Gastrocnemius medialis (tissue), 4 donors: Measurements from ENCODE around the gene DAB2IP. TPM values are rescaled to one million over a fixed set of nuclear protein-coding genes. Genes with fewer than 3 reads are reported as not detected.

Experiments used
- ATAC-seq, 2 donors: fragments of 150-250 bp; one replicate each; pipeline ENCODE4 v1.9.1; 2016
- DNase-seq, 2 donors: peaks; one replicate each; pipeline ENCODE4 v3.0.0-alpha.2; 2019
- H3K27ac ChIP-seq, 4 donors: fragments of 200-600 bp; sonication (generic); 1 replicate in 1 of 4; 2 replicates in 3 of 4; pipeline ENCODE4 v1.5.1; 2016 to 2018; ENCODE audit warnings: mild to moderate bottlenecking in 2 of 4, moderate library complexity in 1 of 4
- H3K27me3 ChIP-seq, 3 donors: fragments of 200-600 bp; sonication (generic) in 2 of 3; 1 replicate in 1 of 3; 2 replicates in 2 of 3; pipeline versions ENCODE4 v1.5.1 to v1.6.0; 2016 to 2019; ENCODE audit warnings: mild to moderate bottlenecking in 1 of 3, moderate library complexity in 1 of 3
- H3K36me3 ChIP-seq, 2 donors: fragments of 200-600 bp; sonication (generic) in 1 of 2; one replicate each; pipeline ENCODE4 v1.5.1; 2017 to 2018
- H3K4me1 ChIP-seq, 2 donors: fragments of 200-600 bp; sonication (generic) in 1 of 2; one replicate each; pipeline ENCODE4 v1.5.1; 2016 to 2017; ENCODE audit warnings: mild to moderate bottlenecking in 2 of 2
- H3K4me3 ChIP-seq, 4 donors: fragments of 200-600 bp; sonication (generic) in 3 of 4; 1 replicate in 1 of 4; 2 replicates in 3 of 4; pipeline ENCODE4 v1.5.1; 2016 to 2019; ENCODE audit warnings: mild to moderate bottlenecking in 2 of 4
- H3K9me3 ChIP-seq, 3 donors: fragments of 200-600 bp; sonication (generic) in 2 of 3; 1 replicate in 1 of 3; 2 replicates in 2 of 3; pipeline ENCODE4 v1.5.1; 2016 to 2019
- POLR2A ChIP-seq, 2 donors: fragments of 450-650 bp; IDR thresholded peaks; one replicate each; pipeline ENCODE4 v1.6.1; 2017; ENCODE audit warnings: antibody characterized with exemption in 2 of 2, mild to moderate bottlenecking in 2 of 2, moderate library complexity in 2 of 2
- in situ Hi-C, 4 donors: fragments of 200-750 bp; cut with MboI; loops; one replicate each; pipeline versions ENCODE4 v1.15.0 to v1.8.0; 2017; ENCODE audit warnings: low sequenced_read_pairs in 4 of 4
- intact Hi-C: fragments of 100-400 bp; cut with DNase I; formaldehyde crosslinking; loops from one replicate; pipeline ENCODE4 v1.15.1; 2023; ENCODE audit warnings: low total_unique reads
- total RNA-seq, 4 donors: library from RNA; depleted of rRNA; stranded (reverse); fragments of >200 nt; gene quantifications; one replicate each; pipeline versions ENCODE4 v1.1.0 to v1.2.3, GENCODE V29; 2016
- TF ChIP-seq, protein P1 (sequence below), 5 experiments: fragments of 450-650 bp in 3 of 5; fragments of 200-600 bp in 2 of 5; sonication (generic) in 2 of 5; IDR thresholded peaks in 4 of 5; conservative IDR thresholded peaks in 1 of 5; 1 replicate in 4 of 5; 2 replicates in 1 of 5; pipeline ENCODE4 v1.5.1; 2016 to 2019; ENCODE audit warnings: antibody characterized with exemption in 5 of 5, mild to moderate bottlenecking in 3 of 5, moderate library complexity in 3 of 5

The DAB2IP gene
- total RNA-seq, 4 donors from 2014 or later, result 22.7 to 68.2 (median 37.4) TPM

DNA sequence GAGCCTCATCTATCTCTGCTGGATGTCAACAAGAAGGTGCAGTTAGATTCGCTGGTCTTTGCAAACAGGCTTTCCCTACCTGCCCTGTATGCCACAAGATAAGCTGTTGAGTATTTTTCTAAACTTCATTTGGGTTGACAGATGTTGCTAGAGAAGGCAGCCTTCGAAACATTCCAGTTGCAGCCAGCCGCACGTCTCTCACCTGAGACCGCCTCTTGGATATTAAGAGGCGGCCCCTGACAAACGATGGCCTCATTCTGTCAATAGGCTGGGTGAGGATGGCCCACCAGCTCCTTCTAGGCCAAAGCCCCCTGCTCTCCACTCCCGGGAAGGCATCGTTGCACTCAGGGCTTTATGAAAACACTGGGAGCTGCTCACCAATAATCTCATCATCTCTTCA is 181.6 kb downstream of the DAB2IP start:
- no peak overlapping the region for H3K27ac ChIP-seq
- in situ Hi-C loops, result loop anchor here in 1 of 4 donors (25.0 kb wide), 1 partner anchor 296 kb away; no protein-coding TSS in a partner anchor
- no peaks in the 10 kb centered on the region for H3K27me3 ChIP-seq
- no peak overlapping the region for H3K4me3 ChIP-seq
- peaks cover 0 to 3% of the 10 kb centered on the region in 2 donors for H3K4me1 ChIP-seq
- DNase-seq, result no peak
- ATAC-seq, result no peak
- intact Hi-C loops, result no loop called here
- no peaks in the 10 kb centered on the region for H3K36me3 ChIP-seq
- H3K9me3 ChIP-seq, result no peaks in the 10 kb centered on the region
- TF ChIP-seq, protein P1, sequence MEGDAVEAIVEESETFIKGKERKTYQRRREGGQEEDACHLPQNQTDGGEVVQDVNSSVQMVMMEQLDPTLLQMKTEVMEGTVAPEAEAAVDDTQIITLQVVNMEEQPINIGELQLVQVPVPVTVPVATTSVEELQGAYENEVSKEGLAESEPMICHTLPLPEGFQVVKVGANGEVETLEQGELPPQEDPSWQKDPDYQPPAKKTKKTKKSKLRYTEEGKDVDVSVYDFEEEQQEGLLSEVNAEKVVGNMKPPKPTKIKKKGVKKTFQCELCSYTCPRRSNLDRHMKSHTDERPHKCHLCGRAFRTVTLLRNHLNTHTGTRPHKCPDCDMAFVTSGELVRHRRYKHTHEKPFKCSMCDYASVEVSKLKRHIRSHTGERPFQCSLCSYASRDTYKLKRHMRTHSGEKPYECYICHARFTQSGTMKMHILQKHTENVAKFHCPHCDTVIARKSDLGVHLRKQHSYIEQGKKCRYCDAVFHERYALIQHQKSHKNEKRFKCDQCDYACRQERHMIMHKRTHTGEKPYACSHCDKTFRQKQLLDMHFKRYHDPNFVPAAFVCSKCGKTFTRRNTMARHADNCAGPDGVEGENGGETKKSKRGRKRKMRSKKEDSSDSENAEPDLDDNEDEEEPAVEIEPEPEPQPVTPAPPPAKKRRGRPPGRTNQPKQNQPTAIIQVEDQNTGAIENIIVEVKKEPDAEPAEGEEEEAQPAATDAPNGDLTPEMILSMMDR (IDR thresholded peaks at IDR 0.05 in 4 of 5, conservative IDR thresholded peaks at IDR 0.05 in 1 of 5), result no peak
- TF ChIP-seq POLR2A (IDR thresholded peaks at IDR 0.05), result no peak

Other genes starting within 250 kb of the DAB2IP start
- gene GGTA1, start 151.8 kb upstream of the DAB2IP start, total RNA-seq, result 10 to 100 TPM in 1 of 4 donors, 1 to 10 TPM in 3; 1.4 to 11.7 (median 3.5) TPM